Astrocyte (in vitro differentiated cells and primary cell): ENCODE measurements around the gene SHC4.

Source experiments
- CTCF ChIP-seq: IDR thresholded peaks from 2 replicates; pipeline ENCODE4 v1.5.1; 2011; ENCODE audit warnings: low read depth, mild to moderate bottlenecking, inconsistent platforms, low read length, moderate library complexity; ENCODE audit not compliant: insufficient read depth
- EZH2 ChIP-seq: IDR thresholded peaks from 2 replicates; pipeline ENCODE4 v1.6.1; 2012; ENCODE audit warnings: mild to moderate bottlenecking, low read length, inconsistent platforms; ENCODE audit not compliant: insufficient read depth

- no peak for TF ChIP-seq CTCF
- TF ChIP-seq EZH2 = no peak
Observed at GRCh38 chr15:48946840-48947187, 16.9 kb downstream of the SHC4 start.
